ENCODE measurements around the gene CEP112.

DNA sequence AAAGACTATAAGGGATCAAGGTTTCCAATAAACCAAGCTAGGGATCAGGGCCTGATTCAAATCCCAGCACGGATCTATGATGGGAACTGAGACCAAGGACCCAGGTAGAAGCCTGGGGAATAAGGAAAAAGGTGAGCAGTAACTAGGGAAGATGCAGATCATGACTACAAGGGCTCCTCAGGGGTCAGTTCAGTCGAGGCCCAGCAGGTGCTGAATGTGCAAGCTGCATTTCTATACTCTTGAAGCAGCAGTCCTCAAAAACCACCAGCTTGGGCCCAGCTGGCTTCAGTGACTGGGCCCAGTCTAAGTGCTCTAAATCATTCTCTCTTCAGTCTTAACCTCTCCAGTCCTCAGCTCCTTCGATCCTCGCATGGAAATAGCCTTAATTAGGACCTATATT is 401.7 kb downstream of the CEP112 start:
- TF ChIP-seq SMARCE1 (IDR thresholded peaks at IDR 0.05) (no peak), ZNF140 (CRISPR knock-in tag; IDR thresholded peaks at IDR 0.05) (no peak), POLR2A (conservative IDR thresholded peaks at IDR 0.05) (no peak), KDM1A (IDR thresholded peaks at IDR 0.05) (no peak), EZH2 (IDR thresholded peaks at IDR 0.05; ENCODE audit: borderline replicate concordance, low read depth, low read length) (no peak), CREB1 (IDR thresholded peaks at IDR 0.05) (no peak), CREB1 (CRISPR knock-in tag; IDR thresholded peaks at IDR 0.05) (no peak), TEAD4 (IDR thresholded peaks at IDR 0.05; ENCODE audit: low read length) (no peak), TEAD4 (CRISPR knock-in tag; IDR thresholded peaks at IDR 0.05; ENCODE audit: borderline replicate concordance) (no peak), GTF2F1 (IDR thresholded peaks at IDR 0.05; ENCODE audit: low read depth, low read length) (no peak), FIP1L1 (IDR thresholded peaks at IDR 0.05; ENCODE audit: low read depth, low read length, poor library complexity, severe bottlenecking) (no peak), JUNB (CRISPR knock-in tag; conservative IDR thresholded peaks at IDR 0.05) (no peak)
- TF ChIP-seq, protein P1, sequence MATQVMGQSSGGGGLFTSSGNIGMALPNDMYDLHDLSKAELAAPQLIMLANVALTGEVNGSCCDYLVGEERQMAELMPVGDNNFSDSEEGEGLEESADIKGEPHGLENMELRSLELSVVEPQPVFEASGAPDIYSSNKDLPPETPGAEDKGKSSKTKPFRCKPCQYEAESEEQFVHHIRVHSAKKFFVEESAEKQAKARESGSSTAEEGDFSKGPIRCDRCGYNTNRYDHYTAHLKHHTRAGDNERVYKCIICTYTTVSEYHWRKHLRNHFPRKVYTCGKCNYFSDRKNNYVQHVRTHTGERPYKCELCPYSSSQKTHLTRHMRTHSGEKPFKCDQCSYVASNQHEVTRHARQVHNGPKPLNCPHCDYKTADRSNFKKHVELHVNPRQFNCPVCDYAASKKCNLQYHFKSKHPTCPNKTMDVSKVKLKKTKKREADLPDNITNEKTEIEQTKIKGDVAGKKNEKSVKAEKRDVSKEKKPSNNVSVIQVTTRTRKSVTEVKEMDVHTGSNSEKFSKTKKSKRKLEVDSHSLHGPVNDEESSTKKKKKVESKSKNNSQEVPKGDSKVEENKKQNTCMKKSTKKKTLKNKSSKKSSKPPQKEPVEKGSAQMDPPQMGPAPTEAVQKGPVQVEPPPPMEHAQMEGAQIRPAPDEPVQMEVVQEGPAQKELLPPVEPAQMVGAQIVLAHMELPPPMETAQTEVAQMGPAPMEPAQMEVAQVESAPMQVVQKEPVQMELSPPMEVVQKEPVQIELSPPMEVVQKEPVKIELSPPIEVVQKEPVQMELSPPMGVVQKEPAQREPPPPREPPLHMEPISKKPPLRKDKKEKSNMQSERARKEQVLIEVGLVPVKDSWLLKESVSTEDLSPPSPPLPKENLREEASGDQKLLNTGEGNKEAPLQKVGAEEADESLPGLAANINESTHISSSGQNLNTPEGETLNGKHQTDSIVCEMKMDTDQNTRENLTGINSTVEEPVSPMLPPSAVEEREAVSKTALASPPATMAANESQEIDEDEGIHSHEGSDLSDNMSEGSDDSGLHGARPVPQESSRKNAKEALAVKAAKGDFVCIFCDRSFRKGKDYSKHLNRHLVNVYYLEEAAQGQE (IDR thresholded peaks at IDR 0.05; ENCODE audit: borderline replicate concordance): no peak
- TF ChIP-seq, protein P1 (CRISPR knock-in tag; IDR thresholded peaks at IDR 0.05; ENCODE audit: low read depth): no peak
- TF ChIP-seq, protein P2, sequence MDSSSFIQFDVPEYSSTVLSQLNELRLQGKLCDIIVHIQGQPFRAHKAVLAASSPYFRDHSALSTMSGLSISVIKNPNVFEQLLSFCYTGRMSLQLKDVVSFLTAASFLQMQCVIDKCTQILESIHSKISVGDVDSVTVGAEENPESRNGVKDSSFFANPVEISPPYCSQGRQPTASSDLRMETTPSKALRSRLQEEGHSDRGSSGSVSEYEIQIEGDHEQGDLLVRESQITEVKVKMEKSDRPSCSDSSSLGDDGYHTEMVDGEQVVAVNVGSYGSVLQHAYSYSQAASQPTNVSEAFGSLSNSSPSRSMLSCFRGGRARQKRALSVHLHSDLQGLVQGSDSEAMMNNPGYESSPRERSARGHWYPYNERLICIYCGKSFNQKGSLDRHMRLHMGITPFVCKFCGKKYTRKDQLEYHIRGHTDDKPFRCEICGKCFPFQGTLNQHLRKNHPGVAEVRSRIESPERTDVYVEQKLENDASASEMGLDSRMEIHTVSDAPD (CRISPR knock-in tag; IDR thresholded peaks at IDR 0.05): no peak
